PC-9 (cell line): ENCODE data around the gene PPP2R2C.

Experiments used
- CTCF ChIP-seq: fragments of 200-600 bp; sonication (generic); conservative IDR thresholded peaks from 2 replicates; pipeline ENCODE4 v1.6.1; 2017; ENCODE audit warnings: mixed run types, antibody characterized with exemption, mild to moderate bottlenecking, moderate library complexity
- EZH2 ChIP-seq: fragments of 200-600 bp; sonication (generic); IDR thresholded peaks from 2 replicates; pipeline ENCODE4 v1.8.0; 2017; ENCODE audit warnings: antibody characterized with exemption, low read depth

- TF ChIP-seq CTCF, result no peak
- no peak for TF ChIP-seq EZH2
These were observed 80.6 kb downstream of the PPP2R2C start for GRCh38 chr4:6391852-6392188.
